DND-41 (cell line): ENCODE data around the gene BTBD10.
A peak's percentile ranks its signal among the peaks of the same experiment; 100 is the strongest.

ENCODE experiments used
- ATAC-seq: fragments of 200-7000 bp; cut with Tn5 transposase; 3 replicates; pipeline ENCODE4 v1.9.1; 2021; ENCODE audit warnings: low read depth; ENCODE audit not compliant: insufficient read depth
- DNase-seq: peaks from one replicate; pipeline ENCODE4 v3.0.0-alpha.2; 2020
- H2AFZ ChIP-seq: 2 replicates; pipeline ENCODE4 v1.6.0; 2012; ENCODE audit warnings: low read depth, low read length
- H3K27ac ChIP-seq: 2 replicates; pipeline ENCODE4 v1.5.1; 2012; ENCODE audit warnings: low read length, inconsistent platforms
- H3K27me3 ChIP-seq: fragments of 200-600 bp; sonication (generic); 2 replicates; pipeline ENCODE4 v1.6.0; 2012; ENCODE audit warnings: low read length, mild to moderate bottlenecking, inconsistent platforms; ENCODE audit not compliant: insufficient read depth, poor library complexity
- H3K36me3 ChIP-seq: 2 replicates; pipeline ENCODE4 v1.5.1; 2012; ENCODE audit warnings: low read length, inconsistent platforms; ENCODE audit not compliant: insufficient read depth
- H3K4me1 ChIP-seq: 2 replicates; pipeline ENCODE4 v1.5.1; 2012; ENCODE audit warnings: mild to moderate bottlenecking, low read length; ENCODE audit not compliant: insufficient read depth
- H3K4me2 ChIP-seq: 2 replicates; pipeline ENCODE4 v1.6.0; 2012; ENCODE audit warnings: mild to moderate bottlenecking, moderate library complexity, low read length, inconsistent platforms; ENCODE audit not compliant: insufficient read depth
- H3K4me3 ChIP-seq, 2 experiments: fragments of 200-600 bp in 1 of 2; shearing (Covaris generic) in 1 of 2; 2 replicates each; pipeline ENCODE4 v1.5.1; 2012 to 2016; ENCODE audit warnings: inconsistent platforms in 2 of 2, low read length in 2 of 2, mild to moderate bottlenecking in 2 of 2, low read depth in 1 of 2, moderate library complexity in 1 of 2
- H3K79me2 ChIP-seq: 2 replicates; pipeline ENCODE4 v1.6.0; 2012; ENCODE audit warnings: low read length, inconsistent platforms; ENCODE audit not compliant: insufficient read depth
- H3K9ac ChIP-seq: 2 replicates; pipeline ENCODE4 v1.6.0; 2012; ENCODE audit warnings: low read depth, mild to moderate bottlenecking, inconsistent platforms, low read length, moderate library complexity
- H3K9me3 ChIP-seq: 2 replicates; pipeline ENCODE4 v1.5.1; 2012; ENCODE audit warnings: low read length, moderate library complexity, mild to moderate bottlenecking, inconsistent platforms; ENCODE audit not compliant: insufficient read depth, severe bottlenecking
- H4K20me1 ChIP-seq: 2 replicates; pipeline ENCODE4 v1.6.0; 2012; ENCODE audit warnings: low read length; ENCODE audit not compliant: insufficient read depth
- EZH2 ChIP-seq: IDR thresholded peaks from 3 replicates; pipeline ENCODE4 v1.6.1; 2012; ENCODE audit warnings: borderline replicate concordance, low read depth, mild to moderate bottlenecking, moderate library complexity, low read length, inconsistent platforms; ENCODE audit not compliant: severe bottlenecking
- TF ChIP-seq, protein P1 (sequence below): IDR thresholded peaks from 2 replicates; pipeline ENCODE4 v1.5.1; 2012; ENCODE audit warnings: borderline replicate concordance, low read length, moderate library complexity, mild to moderate bottlenecking; ENCODE audit not compliant: poor library complexity, severe bottlenecking; ENCODE audit errors: extremely low read depth

The BTBD10 gene

GRCh38 chr11:13341026-13341425, 122.0 kb downstream of the BTBD10 start:
- no peak overlapping the region for H3K4me3 ChIP-seq
- peaks cover 19% of the 10 kb centered on the region for H3K4me1 ChIP-seq
- peaks cover 10% of the 10 kb centered on the region for H3K79me2 ChIP-seq
- H3K9me3 ChIP-seq: no peaks in the 10 kb centered on the region
- no peak overlapping the region for H3K27ac ChIP-seq
- TF ChIP-seq EZH2: no peak
- TF ChIP-seq, protein P1, sequence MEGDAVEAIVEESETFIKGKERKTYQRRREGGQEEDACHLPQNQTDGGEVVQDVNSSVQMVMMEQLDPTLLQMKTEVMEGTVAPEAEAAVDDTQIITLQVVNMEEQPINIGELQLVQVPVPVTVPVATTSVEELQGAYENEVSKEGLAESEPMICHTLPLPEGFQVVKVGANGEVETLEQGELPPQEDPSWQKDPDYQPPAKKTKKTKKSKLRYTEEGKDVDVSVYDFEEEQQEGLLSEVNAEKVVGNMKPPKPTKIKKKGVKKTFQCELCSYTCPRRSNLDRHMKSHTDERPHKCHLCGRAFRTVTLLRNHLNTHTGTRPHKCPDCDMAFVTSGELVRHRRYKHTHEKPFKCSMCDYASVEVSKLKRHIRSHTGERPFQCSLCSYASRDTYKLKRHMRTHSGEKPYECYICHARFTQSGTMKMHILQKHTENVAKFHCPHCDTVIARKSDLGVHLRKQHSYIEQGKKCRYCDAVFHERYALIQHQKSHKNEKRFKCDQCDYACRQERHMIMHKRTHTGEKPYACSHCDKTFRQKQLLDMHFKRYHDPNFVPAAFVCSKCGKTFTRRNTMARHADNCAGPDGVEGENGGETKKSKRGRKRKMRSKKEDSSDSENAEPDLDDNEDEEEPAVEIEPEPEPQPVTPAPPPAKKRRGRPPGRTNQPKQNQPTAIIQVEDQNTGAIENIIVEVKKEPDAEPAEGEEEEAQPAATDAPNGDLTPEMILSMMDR: no peak
- H3K27me3 ChIP-seq: no peaks in the 10 kb centered on the region
- H4K20me1 ChIP-seq: peaks cover 41% of the 10 kb centered on the region
- no peaks in the 10 kb centered on the region for H3K36me3 ChIP-seq
- no peak overlapping the region for H3K4me2 ChIP-seq
- no peak for DNase-seq
- H2AFZ ChIP-seq: no peak overlapping the region
- no peak overlapping the region for H3K9ac ChIP-seq
- ATAC-seq: no peak

DNA sequence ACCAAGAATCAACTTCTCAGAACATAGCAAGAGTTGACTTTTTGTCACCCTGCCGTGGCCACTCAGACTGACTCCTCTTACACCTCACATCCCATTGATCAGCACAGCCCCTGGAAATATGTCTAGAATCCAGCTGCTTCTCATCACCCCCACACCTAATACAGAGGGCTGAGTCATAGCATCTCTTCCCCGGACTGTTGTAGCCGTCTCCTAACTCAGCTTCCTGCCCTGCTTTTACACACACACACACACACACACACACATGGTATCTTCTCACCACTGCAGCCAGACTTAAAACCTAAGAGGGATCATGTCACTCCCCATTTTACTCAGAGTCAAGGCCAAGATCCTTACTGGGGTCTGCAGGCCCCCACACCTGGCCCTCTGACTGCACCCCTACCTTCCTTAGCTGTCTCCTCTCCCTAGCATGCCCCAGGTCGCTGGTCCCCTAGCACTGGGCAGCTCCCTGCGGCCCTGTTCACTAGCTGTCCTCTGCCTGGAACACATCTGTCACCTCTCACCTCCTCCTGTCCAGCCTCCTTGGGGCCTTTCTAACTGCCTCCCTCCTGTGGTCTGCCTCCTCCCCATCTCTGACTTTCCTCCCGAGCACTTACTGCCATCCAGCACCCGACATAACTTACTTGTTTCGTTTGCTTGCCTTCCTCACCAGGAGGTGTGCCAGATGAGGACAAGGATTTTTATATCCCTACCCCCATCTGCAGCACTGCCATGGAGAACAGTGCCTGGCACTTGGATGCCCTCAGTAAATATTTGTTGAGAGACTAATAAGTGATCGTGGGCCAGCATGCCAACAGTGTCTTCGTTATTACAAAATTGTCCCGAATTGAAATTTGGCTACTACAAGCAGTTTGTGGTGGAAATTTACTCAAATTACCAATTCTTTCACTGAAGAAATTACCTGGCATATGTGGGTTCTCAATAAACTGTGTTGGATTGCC, 123.5 kb downstream of the BTBD10 start:
- no peak overlapping the region for H2AFZ ChIP-seq
- DNase-seq: peak; percentile 33
- no peaks in the 10 kb centered on the region for H3K27me3 ChIP-seq
- H3K36me3 ChIP-seq: no peaks in the 10 kb centered on the region
- no peak overlapping the region for H3K4me2 ChIP-seq
- no peak overlapping the region for H3K4me3 ChIP-seq
- peak overlapping the region; percentile 76; the same call in 1 of the 2 replicates for H3K27ac ChIP-seq
- H3K9me3 ChIP-seq: no peaks in the 10 kb centered on the region
- H3K4me1 ChIP-seq: peaks cover 19% of the 10 kb centered on the region
- peak; percentile 20; the same call in 1 of the 3 replicates for ATAC-seq
- peaks cover 10% of the 10 kb centered on the region for H3K79me2 ChIP-seq
- TF ChIP-seq EZH2: no peak
- TF ChIP-seq, protein P1: no peak
- no peak overlapping the region for H3K9ac ChIP-seq
- H4K20me1 ChIP-seq: peaks cover 28% of the 10 kb centered on the region

GRCh38 chr11:13338427-13339069, 124.5 kb downstream of the BTBD10 start:
- peaks cover 23% of the 10 kb centered on the region for H4K20me1 ChIP-seq
- H3K79me2 ChIP-seq: peaks cover 10% of the 10 kb centered on the region
- no peaks in the 10 kb centered on the region for H3K36me3 ChIP-seq
- DNase-seq: peak; percentile 41
- H3K9ac ChIP-seq: peak overlapping the region; percentile 41
- H3K27ac ChIP-seq: peak overlapping the region; percentile 76
- H3K4me1 ChIP-seq: peaks cover 19% of the 10 kb centered on the region
- TF ChIP-seq, protein P1: no peak
- TF ChIP-seq EZH2: no peak
- peak overlapping the region; percentile 54; the same call in 1 of the 2 replicates for H2AFZ ChIP-seq
- H3K4me3 ChIP-seq: peak overlapping the region in 1 of 2 experiments; percentile 54; a peak in 3 of 4 replicates
- peak; percentile 76 for ATAC-seq
- H3K27me3 ChIP-seq: no peaks in the 10 kb centered on the region
- H3K9me3 ChIP-seq: no peaks in the 10 kb centered on the region
- H3K4me2 ChIP-seq: peak overlapping the region; percentile 70
